Measurements from ENCODE around the gene ZEB1. TPM values are rescaled to one million over a fixed set of nuclear protein-coding genes. Genes with fewer than 3 reads are reported as not detected.

The ZEB1 gene
- total and polyA plus RNA-seq, 2 of the 13 experiments (the other 11 are each of a cell fraction or from before 2014, with no cell fraction given): 9.6 to 18.0 TPM

- no peak for TF ChIP-seq ZNF18 (CRISPR knock-in tag; IDR thresholded peaks at IDR 0.05; ENCODE audit: insufficient replicate concordance)
- TF ChIP-seq KDM3A (CRISPR knock-in tag; IDR thresholded peaks at IDR 0.05; ENCODE audit: low read depth): no peak
- TF ChIP-seq, protein P1, sequence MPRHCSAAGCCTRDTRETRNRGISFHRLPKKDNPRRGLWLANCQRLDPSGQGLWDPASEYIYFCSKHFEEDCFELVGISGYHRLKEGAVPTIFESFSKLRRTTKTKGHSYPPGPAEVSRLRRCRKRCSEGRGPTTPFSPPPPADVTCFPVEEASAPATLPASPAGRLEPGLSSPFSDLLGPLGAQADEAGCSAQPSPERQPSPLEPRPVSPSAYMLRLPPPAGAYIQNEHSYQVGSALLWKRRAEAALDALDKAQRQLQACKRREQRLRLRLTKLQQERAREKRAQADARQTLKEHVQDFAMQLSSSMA (CRISPR knock-in tag; IDR thresholded peaks at IDR 0.05): no peak
- TF ChIP-seq HNF4A (CRISPR knock-in tag; IDR thresholded peaks at IDR 0.05): no peak
- TF ChIP-seq NFE2L2 (IDR thresholded peaks at IDR 0.05; ENCODE audit: low read length): no peak
- no peak for TF ChIP-seq ELF1 (CRISPR knock-in tag; IDR thresholded peaks at IDR 0.05)
- no peak for TF ChIP-seq PHF8 (CRISPR knock-in tag; IDR thresholded peaks at IDR 0.05)
- TF ChIP-seq MAFG (CRISPR knock-in tag; IDR thresholded peaks at IDR 0.05): no peak
- TF ChIP-seq PHB2 (IDR thresholded peaks at IDR 0.05; ENCODE audit: partially characterized antibody): no peak
- no peak for TF ChIP-seq ETV5 (CRISPR knock-in tag; IDR thresholded peaks at IDR 0.05; ENCODE audit: borderline replicate concordance)
- no peak for TF ChIP-seq ZC3H13 (CRISPR knock-in tag; IDR thresholded peaks at IDR 0.05)
- no peak for TF ChIP-seq ZNF761 (CRISPR knock-in tag; conservative IDR thresholded peaks at IDR 0.05)
- no peak for TF ChIP-seq ZNF678 (CRISPR knock-in tag; IDR thresholded peaks at IDR 0.05)
- no peak for TF ChIP-seq SAFB2 (CRISPR knock-in tag; IDR thresholded peaks at IDR 0.05; ENCODE audit: borderline replicate concordance, low read depth)
- no peak for TF ChIP-seq CENPT (CRISPR knock-in tag; IDR thresholded peaks at IDR 0.05; ENCODE audit: low read depth)
- TF ChIP-seq POGZ (CRISPR knock-in tag; IDR thresholded peaks at IDR 0.05): no peak
These were observed 31.0 kb upstream of the ZEB1 start (continued) for GRCh38 chr10:31288001-31288400.
